HepG2 (cell line): ENCODE results near the gene PXT1. TPM values are rescaled to one million over a fixed set of nuclear protein-coding genes. Genes with fewer than 3 reads are reported as not detected.

Experiments used
- ATAC-seq: fragments of 200-7000 bp; cut with Tn5 transposase; 3 replicates; pipeline ENCODE4 v1.9.1; 2020; ENCODE audit warnings: mild to moderate bottlenecking, moderate library complexity
- BruUV-seq: library from RNA; stranded (reverse); fragments of 400-500 nt; replicated peaks from 2 replicates; lab custom pipeline; 2021; lab: Mats Ljungman, UMichigan
- CTCF ChIA-PET: fragments of 300-600 bp; formaldehyde crosslinking; extraction: SDS; loops from one replicate; lab custom pipeline; 2021; ENCODE audit warnings: low total read pairs, inconsistent platforms, low intra/inter-chr PET ratio; lab: Yijun Ruan, JAX
- POLR2A ChIA-PET: fragments of 350-600 bp; sonication (Branson Sonifier 250); formaldehyde crosslinking; loops from one replicate; lab custom pipeline; 2020; ENCODE audit warnings: antibody characterized with exemption, inconsistent platforms; lab: Yijun Ruan, JAX
- DNase-seq: peaks from one replicate; pipeline ENCODE4 v3.0.0-alpha.2; 2015; ENCODE audit warnings: low spot score
- FAIRE-seq: peaks from 3 replicates; lab custom pipeline; 2011; peaks lifted over from hg19 to GRCh38; lab: Jason Lieb, UNC
- H2AFZ ChIP-seq: one replicate; pipeline ENCODE4 v1.6.1; 2011; ENCODE audit warnings: low read length, inconsistent platforms
- H3K27ac ChIP-seq: fragments of 300-600 bp; 3 replicates; pipeline ENCODE4 v1.8.0; 2011; ENCODE audit warnings: mixed run types, mild to moderate bottlenecking, mixed read lengths, low read length, inconsistent platforms; ENCODE audit not compliant: insufficient read depth; ENCODE audit errors: extremely low read length
- H3K27me3 ChIP-seq, 2 experiments: fragments of 200-600 bp in 1 of 2; 2 replicates in 1 of 2; 3 replicates in 1 of 2; pipeline versions ENCODE4 v1.6.0 to v1.8.0; 2011; ENCODE audit warnings: low read length in 2 of 2, mild to moderate bottlenecking in 2 of 2, moderate library complexity in 2 of 2, inconsistent platforms in 1 of 2; ENCODE audit not compliant: insufficient read depth in 2 of 2, control insufficient read depth in 1 of 2
- H3K36me3 ChIP-seq, 2 experiments: fragments of 200-600 bp in 1 of 2; replicated peaks in 1 of 2; 2 replicates in 1 of 2; 3 replicates in 1 of 2; pipeline versions ENCODE4 v1.5.1 to v1.8.0; 2011; ENCODE audit warnings: low read length in 2 of 2, inconsistent platforms in 1 of 2; ENCODE audit not compliant: insufficient read depth in 2 of 2, control insufficient read depth in 1 of 2
- H3K4me1 ChIP-seq: 2 replicates; pipeline ENCODE4 v1.5.1; 2012; ENCODE audit warnings: low read length, inconsistent platforms; ENCODE audit not compliant: insufficient read depth
- H3K4me2 ChIP-seq: 2 replicates; pipeline ENCODE4 v1.6.0; 2011; ENCODE audit warnings: low read depth, low read length, inconsistent platforms
- H3K4me3 ChIP-seq, 3 experiments: fragments of 200-600 bp in 1 of 3; sonication (generic), shearing (Covaris generic) in 1 of 3; replicated peaks in 1 of 3; 2 replicates each; pipeline ENCODE4 v1.5.1; 2011 to 2016; ENCODE audit warnings: low read length in 3 of 3, inconsistent platforms in 2 of 3, low read depth in 2 of 3, mild to moderate bottlenecking in 2 of 3, control low read depth in 1 of 3, mixed read lengths in 1 of 3; ENCODE audit not compliant: insufficient read depth in 1 of 3
- H3K79me2 ChIP-seq: one replicate; pipeline ENCODE4 v1.6.1; 2011; ENCODE audit warnings: low read length, inconsistent platforms; ENCODE audit not compliant: insufficient read depth
- H3K9ac ChIP-seq: 2 replicates; pipeline ENCODE4 v1.6.0; 2011; ENCODE audit warnings: mild to moderate bottlenecking, low read depth, low read length, inconsistent platforms; ENCODE audit not compliant: insufficient read depth
- H3K9me3 ChIP-seq: 2 replicates; pipeline ENCODE4 v1.5.1; 2012; ENCODE audit warnings: mild to moderate bottlenecking, low read length
- H4K20me1 ChIP-seq: 2 replicates; pipeline ENCODE4 v1.6.0; 2011; ENCODE audit warnings: inconsistent platforms, mild to moderate bottlenecking, low read length, moderate library complexity; ENCODE audit not compliant: insufficient read depth
- AHR ChIP-seq: IDR thresholded peaks from 2 replicates; pipeline ENCODE4 v1.6.1; 2018; ENCODE audit warnings: missing genetic modification reagents, missing compliant biosample characterization
- SMARCC2 ChIP-seq: fragments of 450-650 bp; IDR thresholded peaks from 2 replicates; pipeline ENCODE4 v1.6.1; 2017; ENCODE audit warnings: antibody characterized with exemption, mild to moderate bottlenecking
- ZNF589 ChIP-seq: sonication (generic); formaldehyde crosslinking; conservative IDR thresholded peaks from 2 replicates; pipeline ENCODE4 v1.8.0; 2022; ENCODE audit warnings: mild to moderate bottlenecking, moderate library complexity, missing genetic modification reagents
- ZNF619 ChIP-seq: sonication (generic); formaldehyde crosslinking; IDR thresholded peaks from 2 replicates; pipeline ENCODE4 v1.4.0; 2020; ENCODE audit warnings: mild to moderate bottlenecking, missing genetic modification reagents
- ZNF777 ChIP-seq: sonication (generic); formaldehyde crosslinking; IDR thresholded peaks from 2 replicates; pipeline ENCODE4 v1.4.0; 2020; ENCODE audit warnings: missing genetic modification reagents
- WGBS: methylation state at CpG from one replicate; pipeline ENCODE4 v1.1.6; 2017; ENCODE audit warnings: low lambda C conversion rate; 5-methylcytosine and 5-hydroxymethylcytosine counted together
- in situ Hi-C: cut with HindIII; loops from 2 replicates; pipeline ENCODE4 v1.10.0; 2017; ENCODE audit warnings: low pct_unique_long_range_greater_than_20kb; ENCODE audit not compliant: extremely low pct_ligation_motif_present
- intact Hi-C: fragments of 100-400 bp; cut with micrococcal nuclease; formaldehyde crosslinking; loops from one replicate; pipeline ENCODE4 v1.10.0; 2022; ENCODE audit not compliant: unreplicated experiment
- polyA plus RNA-seq, 8 experiments: library from polyadenylated mRNA; depleted of rRNA in 3 of 8; stranded (reverse) in 7 of 8; unstranded in 1 of 8; fragments of >200 nt; fragmentation: Illumina TruSeq in 4 of 8; extraction: Trizol in 4 of 8; gene quantifications; 2 replicates each; pipeline versions ENCODE4 v1.2.1 to v1.2.3, GENCODE V29; 2011 to 2016; ENCODE audit warnings: low read depth in 4 of 8, missing spikeins in 1 of 8, mixed read lengths in 1 of 8; ENCODE audit not compliant: insufficient read depth in 1 of 8
- total RNA-seq, 5 experiments: library from RNA; depleted of rRNA; stranded (reverse); fragments of >200 nt; fragmentation: Illumina TruSeq; extraction: Trizol; gene quantifications; 2 replicates each; pipeline ENCODE4 v1.2.3, GENCODE V29; 2016; ENCODE audit warnings: low read depth in 1 of 5
- TF ChIP-seq, protein P1 (sequence below): IDR thresholded peaks from 2 replicates; pipeline ENCODE4 v1.6.1; 2012; ENCODE audit warnings: inconsistent platforms

Gene PXT1
- total and polyA plus RNA-seq, 2 of the 13 experiments (the other 11 are each of a cell fraction or from before 2014, with no cell fraction given) = 0.04 TPM; not detected in 1

DNA sequence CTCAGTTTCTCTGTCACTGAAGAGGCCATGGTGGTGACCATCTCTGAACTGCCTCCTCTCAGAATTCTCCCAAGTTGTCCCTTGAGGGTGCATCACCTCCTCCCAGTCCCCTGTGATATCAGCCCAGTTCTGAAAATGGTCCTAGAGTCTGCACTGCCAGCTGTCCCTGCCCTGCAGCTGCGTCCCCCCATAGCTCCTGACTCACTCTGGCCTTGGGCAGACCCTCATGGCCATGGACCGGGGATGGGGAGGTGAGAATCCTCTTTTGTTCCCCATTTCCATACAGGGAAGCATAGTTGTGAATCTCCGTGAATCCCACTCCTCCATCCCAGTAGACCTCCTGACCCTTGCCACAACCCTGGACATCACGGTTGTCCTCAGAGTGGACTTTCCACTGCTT is 59.7 kb downstream of the PXT1 start (continued):
- TF ChIP-seq ZNF619 (CRISPR knock-in tag) (no peak), AHR (CRISPR knock-in tag) (no peak)
- TF ChIP-seq, all 625 proteins: peak for 0

DNA sequence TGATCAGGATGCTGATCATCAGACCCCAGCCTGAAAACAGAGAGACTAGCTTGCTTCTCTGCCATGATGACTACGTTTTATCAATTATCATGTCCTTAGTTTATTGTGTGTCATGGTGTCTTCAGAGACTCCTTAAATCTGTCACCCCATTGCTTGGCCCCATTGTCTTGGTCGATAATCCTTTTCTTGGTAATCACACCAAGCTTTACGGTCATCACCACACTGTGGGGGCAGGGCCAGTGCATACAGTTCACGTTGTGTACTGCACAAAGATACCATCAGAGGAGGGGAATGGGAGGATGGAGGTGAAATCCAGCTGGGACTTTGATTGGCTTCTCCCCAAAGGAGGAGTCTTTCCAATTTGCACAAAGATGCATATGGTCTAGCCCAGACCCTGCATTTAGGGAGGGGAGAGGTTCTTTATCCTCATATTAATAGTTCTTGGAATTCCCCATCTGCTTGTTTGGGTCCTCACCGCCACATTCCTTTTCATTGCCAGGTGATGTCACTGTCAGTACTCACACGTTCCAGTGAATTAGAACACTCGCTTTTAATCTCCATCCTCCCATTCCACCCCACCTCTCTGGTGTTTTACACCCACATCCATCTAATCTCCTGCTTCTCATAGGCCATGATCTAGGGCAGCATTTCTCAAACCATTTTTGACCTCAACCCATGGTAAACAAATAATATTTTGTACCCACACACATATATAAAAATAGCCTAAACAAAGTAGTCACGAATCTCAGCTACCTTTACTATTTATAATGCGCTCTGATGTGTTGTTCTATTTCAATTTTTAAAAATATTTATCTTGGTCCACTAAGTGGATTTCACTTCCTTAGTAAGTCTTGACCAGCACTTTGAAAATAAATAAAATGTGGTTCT is 60.9 kb downstream of the PXT1 start:
- CTCF ChIA-PET = no interaction called here
- H3K4me2 ChIP-seq = no peak overlapping the region
- peaks cover 0 to 53% of the 10 kb centered on the region in 2 experiments; a peak in 4 of 5 replicates for H3K27me3 ChIP-seq
- no peak overlapping the region for H3K27ac ChIP-seq
- TF ChIP-seq SMARCC2 (no peak), ZNF777 (CRISPR knock-in tag) (no peak), ZNF589 (no peak)
- TF ChIP-seq, protein P1, sequence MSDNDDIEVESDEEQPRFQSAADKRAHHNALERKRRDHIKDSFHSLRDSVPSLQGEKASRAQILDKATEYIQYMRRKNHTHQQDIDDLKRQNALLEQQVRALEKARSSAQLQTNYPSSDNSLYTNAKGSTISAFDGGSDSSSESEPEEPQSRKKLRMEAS = no peak
- TF ChIP-seq, all 625 proteins: peak for 0
- in situ Hi-C loops = no loop called here
- Histone ChIP-seq H2AFZ (no peak overlapping the region), H3K79me2 (no peaks in the 10 kb centered on the region), H3K9me3 (no peaks in the 10 kb centered on the region), H3K36me3 (no peaks in the 10 kb centered on the region), H4K20me1 (no peaks in the 10 kb centered on the region), H3K4me3 (no peak overlapping the region), H3K9ac (no peak overlapping the region), H3K4me1 (peaks cover 9% of the 10 kb centered on the region)
- POLR2A ChIA-PET = interaction anchor here (0.7 kb wide), 1 partner anchor 153 kb away, joined by 3 read pairs; no protein-coding TSS in a partner anchor
- DNase-seq (no peak), FAIRE-seq (no peak), ATAC-seq (no peak)
- 33% methylated on average over 9 of the region's 9 CpGs for WGBS
- no TSS peak for BruUV-seq
- intact Hi-C loops = no loop called here
